Jurkat, Clone E6-1 (cell line): Measurements from ENCODE around the gene SPACA6.
"Not testable (repeated sequence)": the region's sequence is repeated elsewhere in the genome, so short reads cannot be mapped to it uniquely, and the experiment has no call there.

Experiments
- DNase-seq: peaks from one replicate; pipeline ENCODE4 v3.0.0-alpha.2; 2011; ENCODE audit warnings: low read depth, low spot score
- H3K4me3 ChIP-seq: 2 replicates; pipeline ENCODE4 v1.5.1; 2011; ENCODE audit warnings: mild to moderate bottlenecking, low read length, control low read depth, moderate library complexity

SPACA6 gene

DNA sequence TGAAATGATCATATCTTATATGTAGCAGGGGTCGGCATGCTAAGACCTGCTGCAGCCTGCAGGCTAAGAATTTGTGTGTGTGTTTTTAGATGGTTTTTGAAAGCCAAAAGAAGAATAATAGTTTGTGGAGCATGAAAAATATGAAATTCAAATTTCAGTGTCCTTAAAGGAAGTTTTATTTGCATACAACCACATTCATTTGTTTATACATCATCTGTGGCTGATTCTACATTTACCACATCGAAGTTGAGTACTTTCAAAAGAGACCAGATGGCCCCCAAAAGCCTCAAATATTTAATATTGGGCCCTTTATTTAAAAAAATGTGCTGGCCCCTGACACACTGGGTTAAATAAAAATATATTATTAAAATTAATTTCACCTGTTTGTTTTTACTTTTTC lies 29.4 kb downstream of the SPACA6 start:
- DNase-seq, result no peak
- no peak overlapping the region for H3K4me3 ChIP-seq

DNA sequence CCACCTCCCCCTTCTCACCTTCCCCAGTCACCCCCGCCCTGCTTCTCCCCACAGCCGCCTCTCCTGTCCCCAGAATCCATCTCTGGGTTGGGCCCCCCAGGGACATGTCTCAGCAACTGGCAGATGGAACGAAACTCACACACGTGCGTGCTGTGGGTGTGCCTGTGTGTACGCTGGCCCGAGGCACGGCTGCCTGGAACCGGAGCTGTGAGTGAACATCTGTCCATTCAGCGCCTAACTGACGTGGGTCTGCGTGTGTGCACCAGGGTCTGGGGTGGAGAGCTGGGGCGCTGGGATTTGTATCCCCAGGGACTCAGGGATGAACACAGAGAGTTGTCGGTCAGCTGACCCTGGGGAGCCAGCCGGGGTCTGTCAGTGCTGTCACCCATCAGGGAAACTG lies 31.4 kb downstream of the SPACA6 start:
- H3K4me3 ChIP-seq, result no peak overlapping the region
- no peak for DNase-seq

DNA sequence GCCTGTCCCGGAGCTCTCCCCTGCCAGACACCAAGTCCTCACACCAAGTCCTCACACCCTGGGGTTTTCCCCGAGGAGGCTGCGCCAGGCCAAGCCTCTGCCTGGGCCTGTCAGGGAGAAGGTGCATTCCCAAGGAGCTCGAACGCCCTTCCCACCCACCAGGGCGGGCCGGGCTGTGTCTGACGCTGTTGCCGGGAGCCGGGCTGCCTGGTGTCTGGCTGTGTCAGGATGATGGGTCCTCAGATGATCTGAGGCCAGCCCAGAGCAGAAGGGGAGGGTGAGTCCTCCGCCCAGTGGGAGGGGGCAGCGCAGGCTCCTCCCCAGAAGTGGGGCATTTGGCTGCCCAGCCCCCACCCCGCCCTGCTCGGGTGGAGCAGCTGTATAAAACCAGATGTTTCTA lies 32.9 kb downstream of the SPACA6 start:
- no peak for DNase-seq
- no peak overlapping the region for H3K4me3 ChIP-seq

DNA sequence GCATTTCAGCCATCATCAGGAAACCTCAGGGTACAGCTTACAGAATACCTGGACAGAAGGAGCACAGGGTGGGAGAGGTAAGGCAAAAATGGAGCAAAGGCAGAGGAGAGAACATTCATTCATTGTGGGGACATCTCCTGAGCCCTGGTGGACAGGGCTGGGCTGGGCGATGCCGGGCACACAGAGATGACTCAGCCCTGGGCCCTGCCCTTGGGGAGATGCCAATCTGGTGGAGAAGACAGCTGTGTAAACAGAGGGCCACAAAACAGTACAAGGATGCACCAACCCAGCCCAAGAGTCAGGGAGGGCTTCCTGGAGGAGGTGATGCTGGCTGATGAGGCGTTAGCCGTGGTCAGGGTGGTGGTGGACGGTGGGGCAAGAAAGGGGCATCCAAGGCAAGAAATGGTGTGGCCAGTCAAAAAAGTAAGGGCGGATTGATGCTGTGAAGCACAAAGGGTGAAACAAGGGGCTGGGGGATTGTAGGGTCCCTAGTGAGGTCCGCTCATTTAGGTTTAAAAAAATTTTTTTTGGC lies 34.3 kb downstream of the SPACA6 start:
- no peak for DNase-seq

DNA sequence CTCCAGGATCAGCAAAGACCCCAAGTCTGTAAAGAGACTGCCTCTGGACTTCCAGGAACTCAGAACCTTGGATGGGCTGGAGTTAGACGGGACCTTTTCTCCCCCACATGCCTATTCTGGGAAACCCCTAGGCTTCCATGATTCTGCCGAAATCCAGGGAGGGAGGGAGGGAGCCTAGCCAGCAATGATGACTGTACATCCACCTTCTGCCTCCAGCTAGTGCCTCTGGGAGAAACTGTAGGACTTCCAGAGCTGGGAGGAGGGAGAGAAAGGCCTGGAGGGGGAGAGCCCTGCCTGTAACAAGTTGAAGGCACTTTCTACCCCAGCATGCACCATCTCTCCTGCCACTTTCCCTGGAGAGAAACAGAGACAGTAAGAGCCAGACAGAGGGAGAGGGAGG lies 36.7 kb downstream of the SPACA6 start:
- no peak for DNase-seq
- H3K4me3 ChIP-seq, result no peak overlapping the region

More for the DNA sequence above, 34.3 kb downstream of the SPACA6 start:
- H3K4me3 ChIP-seq, result no peak overlapping the region

DNA sequence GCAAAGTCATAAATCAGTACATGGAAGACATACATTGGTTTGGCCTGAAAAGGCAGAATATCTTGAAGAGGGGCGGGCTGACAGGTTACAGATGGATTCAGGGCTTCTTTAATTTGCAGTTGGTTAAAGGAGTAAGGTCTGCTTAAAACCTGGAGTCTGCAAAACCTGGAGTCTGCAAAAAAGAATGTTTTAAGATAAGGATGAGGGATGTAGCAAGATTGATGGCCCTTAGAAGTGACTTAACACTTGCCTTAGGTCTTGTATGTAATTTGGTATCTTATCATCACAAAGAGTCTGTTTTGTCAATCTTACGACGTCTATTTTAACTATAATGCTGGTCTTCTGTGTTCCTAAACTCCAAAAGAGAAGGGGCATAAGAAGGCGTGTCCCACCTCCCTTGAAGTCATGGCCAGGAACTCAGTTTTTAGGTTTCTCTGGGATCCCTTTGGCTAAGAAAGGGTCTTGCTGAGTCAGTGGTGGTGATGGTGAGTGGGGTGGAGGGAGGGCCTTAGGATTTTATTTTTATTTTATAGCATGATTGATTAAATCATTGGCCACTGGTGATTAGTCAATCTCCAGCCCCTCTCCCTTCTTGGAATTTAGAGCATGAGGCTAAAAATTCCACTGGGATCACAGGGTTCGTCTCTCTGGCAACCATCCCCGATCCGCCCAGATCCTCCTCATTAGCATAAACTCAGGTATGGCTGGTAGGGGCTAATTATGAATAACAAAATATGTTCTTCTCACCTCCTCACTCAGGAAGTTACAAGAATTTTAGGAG lies 40.8 kb downstream of the SPACA6 start:
- no peak for DNase-seq

DNA sequence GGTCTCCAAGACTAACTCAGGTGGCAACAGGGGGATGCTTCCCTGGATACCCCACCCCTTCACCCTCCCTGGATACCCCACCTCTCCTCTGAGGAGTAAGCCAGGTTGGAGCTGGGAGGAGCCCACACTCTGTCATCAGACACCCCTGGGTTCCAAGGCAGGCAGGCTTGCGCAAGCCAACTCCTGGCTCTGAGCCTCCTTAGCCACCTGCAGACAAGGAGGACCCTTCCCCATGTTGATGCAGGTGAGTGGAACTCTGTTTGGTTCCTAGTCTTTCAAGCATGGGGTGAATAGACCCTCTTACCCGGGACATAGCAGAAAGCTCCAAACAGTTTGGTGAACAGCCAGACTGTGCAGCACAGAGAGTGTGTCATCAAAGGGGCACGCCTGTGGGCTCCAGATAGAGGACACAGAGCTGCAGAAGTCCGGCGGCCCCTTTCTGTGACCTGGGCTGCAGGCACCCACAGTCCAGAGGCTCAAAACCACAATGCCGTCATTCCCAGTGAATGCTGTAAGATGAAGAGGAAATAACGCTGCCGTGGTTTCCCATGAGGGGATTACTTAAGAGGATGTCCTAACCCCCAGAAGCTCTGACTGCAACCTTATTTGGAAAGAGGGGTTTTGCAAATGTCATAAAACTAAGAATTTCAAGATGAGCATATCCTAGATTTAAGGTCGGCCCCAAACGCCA lies 42.8 kb downstream of the SPACA6 start:
- DNase-seq, result no peak
- H3K4me3 ChIP-seq, result no peak overlapping the region

More for the DNA sequence above, 40.8 kb downstream of the SPACA6 start:
- H3K4me3 ChIP-seq, result no peak overlapping the region

DNA sequence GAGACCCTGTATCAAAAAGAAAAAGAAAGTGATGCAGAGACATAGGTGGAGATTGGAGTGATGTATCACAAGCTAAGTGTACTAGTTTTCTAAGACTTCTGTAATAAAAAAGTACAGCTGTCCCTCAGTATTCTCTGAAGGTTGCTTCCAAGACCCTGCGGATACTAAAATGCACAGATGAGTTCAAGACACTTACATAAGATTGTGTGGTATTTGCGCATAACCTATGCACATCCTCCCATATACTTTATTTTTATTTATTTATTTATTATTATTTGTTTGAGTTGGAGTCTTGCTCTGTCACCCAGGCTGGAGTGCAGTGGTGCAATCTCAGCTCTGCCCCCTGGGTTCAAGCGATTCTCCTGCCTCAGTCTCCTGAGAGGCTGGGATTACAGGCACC lies 44.3 kb downstream of the SPACA6 start:
- H3K4me3 ChIP-seq, result no peak overlapping the region
- no peak for DNase-seq

DNA sequence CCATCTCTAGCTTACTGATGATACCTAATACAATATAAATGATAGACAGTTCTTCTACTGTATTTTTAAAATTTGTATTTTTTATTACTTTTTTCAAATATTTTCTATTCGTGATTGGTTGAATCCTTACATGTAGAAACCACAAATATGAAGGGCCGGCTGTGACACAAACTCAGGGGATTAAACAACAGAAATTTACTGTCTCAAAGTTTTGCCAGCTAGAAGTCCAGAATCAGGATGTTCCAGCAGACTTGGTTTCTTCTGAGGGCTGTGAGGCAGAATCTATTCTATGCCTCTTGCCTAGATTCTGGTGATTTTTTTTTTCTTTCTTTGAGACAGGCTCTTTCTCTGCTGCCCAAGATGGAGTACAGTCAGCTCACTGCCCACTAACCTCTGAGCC lies 44.8 kb downstream of the SPACA6 start:
- DNase-seq, result no peak
- no peak overlapping the region for H3K4me3 ChIP-seq

DNA sequence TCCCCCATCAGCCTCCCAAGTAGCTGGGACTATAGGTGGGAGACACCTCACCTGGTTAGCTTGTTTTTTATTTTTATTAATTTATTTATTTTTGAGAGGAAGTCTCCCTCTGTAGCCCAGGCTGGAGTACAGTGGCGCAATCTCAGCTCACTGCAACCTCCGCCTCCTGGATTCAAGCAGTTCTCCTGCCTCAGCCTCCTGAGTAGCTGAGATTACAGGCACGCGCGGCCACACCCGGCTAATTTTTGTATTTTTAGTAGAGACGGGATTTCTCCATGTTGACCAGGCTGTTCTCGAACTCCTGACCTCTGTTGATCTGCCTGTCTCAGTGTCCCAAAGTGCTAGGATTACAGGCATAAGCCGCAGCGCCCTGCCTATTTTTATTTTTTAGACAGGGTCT lies 45.4 kb downstream of the SPACA6 start:
- H3K4me3 ChIP-seq, DNase-seq: not testable (repeated sequence)

DNA sequence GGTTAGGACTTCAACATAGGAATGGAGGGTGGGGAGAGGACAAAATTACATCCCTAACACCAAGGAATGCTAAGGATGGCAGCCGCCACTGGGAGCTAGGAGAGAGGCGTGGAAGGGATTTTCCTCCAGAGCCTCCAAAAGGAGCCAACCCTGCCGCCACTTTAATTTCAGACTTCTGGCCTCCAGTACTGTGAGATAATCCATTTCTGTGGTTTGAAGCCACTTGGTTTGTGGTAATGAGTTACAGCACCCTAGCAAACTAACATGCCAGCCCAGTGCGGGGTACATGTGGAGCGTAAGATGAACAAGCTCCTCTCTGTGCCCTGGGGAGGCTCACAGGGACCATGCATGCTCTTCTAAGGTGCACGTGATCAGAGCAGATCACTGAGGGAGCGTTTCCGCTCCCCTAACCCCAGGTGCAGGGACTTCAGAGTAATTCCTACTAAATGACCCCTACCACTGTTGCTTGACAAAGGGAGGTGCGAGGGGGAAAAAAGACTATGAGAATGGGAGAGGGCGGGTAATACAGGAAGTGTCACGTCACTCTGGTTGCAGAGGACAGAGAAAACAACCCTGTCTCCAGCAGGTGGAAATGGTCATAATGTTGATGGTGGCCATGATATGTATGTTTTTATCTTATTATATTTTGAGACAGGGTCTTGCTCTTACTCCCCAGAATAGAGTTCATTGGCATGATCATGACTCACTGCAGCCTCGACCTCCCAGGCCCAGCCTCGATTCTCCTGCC lies 46.5 kb downstream of the SPACA6 start:
- H3K4me3 ChIP-seq, result no peak overlapping the region
- no peak for DNase-seq

DNA sequence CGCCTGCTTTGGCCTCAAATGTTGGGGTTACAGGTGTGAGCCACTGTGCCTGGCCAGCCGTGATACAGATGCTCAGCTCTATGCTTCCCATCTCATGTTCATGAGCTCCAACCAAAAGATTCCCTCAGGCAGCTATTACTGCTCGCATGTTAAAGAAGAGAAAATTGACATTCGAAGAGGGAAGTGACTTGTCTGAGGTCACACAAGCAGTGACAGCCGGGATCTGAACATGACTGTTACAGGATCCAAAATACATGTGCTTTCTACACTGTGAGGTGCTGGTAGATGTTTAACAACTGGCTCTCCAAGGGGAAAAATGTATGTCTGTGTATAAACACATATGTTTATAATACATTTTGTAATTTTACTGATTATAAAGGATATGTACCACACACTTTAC lies 47.2 kb downstream of the SPACA6 start:
- no peak for DNase-seq
- H3K4me3 ChIP-seq, result no peak overlapping the region

DNA sequence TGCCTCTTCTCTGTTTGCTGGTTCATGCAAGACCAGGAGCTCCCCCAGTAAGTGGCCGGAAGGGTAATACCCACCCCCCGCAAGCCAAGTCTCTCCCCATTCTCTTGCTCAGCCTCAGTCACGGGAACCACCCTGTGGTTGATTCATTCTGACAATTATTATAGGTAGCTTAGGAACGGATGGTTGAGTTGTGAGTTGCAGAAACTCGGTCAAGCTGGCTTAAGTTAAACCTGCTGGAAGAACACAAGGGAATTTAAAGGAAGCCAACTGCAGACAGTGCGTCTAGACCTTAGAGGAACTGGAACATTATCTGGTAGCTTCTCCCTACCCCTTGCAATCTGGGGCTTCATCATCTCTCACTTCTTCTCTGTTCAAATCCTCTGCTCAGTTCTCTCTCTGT lies 49.7 kb downstream of the SPACA6 start:
- DNase-seq, result no peak
- H3K4me3 ChIP-seq, result no peak overlapping the region

DNA sequence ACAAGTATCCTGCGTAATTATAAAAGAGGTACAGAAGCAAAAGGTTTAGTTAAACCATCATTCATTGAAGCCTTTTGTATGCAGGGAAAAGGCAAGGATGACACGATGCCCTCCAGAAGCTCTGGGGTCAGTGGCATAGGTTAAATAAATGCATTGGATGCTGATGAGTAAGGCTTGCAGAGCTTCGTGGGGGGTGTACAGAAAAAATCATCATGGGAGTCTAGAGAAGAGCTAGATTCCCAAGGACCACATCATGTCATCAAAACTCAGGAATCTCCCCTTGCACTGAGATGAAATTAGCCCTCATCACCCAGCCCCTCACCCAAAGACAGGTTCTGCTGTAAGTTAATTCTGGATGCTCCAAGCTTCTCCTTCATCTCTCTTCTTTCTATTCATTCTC lies 50.3 kb downstream of the SPACA6 start:
- no peak for DNase-seq
- no peak overlapping the region for H3K4me3 ChIP-seq

DNA sequence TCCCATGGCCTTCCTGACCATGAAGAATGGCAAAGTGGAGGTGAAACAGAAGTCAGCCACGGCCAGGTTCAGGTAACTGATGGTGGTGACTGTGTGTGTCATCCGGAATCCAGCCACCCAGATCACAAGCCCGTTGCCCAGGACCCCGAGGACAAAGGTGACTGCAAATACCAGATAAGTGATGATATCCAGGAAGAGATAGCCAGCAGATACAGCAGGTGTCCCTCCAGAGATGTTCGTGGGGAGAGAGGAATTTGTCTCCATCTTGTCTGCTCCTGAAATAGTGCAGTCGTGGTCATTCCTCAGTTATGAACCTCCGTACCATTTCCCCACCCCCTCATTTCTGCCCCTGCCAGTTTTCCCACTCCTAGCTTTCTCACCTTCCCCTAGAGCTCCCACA lies 53.6 kb downstream of the SPACA6 start:
- no peak for DNase-seq
- H3K4me3 ChIP-seq, result no peak overlapping the region

DNA sequence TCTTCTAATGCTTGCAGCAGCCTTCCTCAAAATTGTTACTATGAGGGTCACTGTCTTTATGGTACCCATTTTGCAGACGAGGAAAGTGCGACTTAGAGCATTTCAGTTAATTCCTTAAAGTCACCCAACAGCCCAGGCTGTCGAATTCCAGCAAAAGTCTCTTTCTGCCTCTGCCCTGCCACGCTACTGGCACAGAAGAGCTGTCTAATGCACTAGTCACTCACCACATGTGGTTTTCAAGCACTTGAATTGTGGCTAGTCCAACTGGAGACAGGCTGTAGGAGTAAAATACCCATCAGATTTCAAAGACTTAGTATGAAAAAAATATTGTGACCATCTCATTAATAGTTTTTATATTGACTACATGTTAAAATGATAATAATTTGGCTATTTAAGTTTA lies 56.8 kb downstream of the SPACA6 start:
- no peak for DNase-seq

DNA sequence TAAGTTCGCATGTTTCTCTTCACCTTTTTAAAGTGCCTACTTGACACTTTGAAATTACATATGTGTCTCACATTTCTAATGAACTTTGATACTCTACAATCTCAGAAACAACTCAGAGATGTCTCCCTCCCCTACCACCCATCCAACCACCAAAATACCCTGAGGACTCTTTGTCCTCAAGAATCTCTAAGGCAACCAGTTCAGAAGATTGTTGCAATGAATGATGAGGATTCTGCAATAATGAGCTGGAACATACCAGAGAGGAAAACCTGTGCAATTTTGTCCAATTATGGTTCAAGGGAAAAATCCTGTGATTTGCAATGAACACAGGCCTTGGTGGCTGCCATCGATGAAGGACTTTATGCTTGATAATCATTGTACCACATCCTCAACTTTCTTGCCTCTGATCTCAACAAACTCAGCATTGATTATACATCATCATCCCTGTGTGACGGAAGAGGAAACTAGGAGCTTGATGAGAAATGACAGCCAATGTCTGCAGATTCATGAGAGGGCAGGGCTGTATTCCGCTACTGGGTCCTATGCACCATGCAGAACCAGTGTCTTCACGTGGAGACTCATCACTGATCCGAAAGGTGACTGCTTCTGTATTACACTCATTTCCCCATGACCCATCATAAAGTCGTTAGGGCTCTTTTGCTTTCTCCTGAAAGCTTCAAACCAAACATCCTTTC lies 57.4 kb downstream of the SPACA6 start:
- no peak overlapping the region for H3K4me3 ChIP-seq
- no peak for DNase-seq

More for the DNA sequence above, 56.8 kb downstream of the SPACA6 start:
- H3K4me3 ChIP-seq, result no peak overlapping the region

DNA sequence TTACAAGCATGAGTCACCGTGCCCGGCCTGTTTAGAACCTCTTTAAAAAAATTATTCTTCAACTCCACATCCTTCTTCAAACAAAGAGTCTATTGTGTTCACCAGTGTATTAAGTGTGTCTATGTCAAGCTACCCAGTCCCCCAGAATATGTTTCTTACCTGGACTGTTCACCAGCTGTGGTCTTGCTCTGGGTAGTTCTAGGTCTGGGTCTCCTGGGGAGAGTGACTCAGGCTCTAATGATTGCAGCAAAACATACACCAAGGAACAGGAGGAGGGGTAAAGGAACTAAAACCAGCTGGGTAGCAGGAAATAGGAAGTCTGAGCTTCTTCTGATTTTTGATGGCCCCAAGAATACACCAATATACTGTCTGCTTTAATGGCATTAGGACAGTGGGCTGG lies 58.5 kb downstream of the SPACA6 start, which contains the start of gene FPR1:
TSS of gene FPR1 (minus strand) at position 224 of the 400 bp plus-strand sequence. CDS start 4,884 bp downstream, outside the sequence.
- no peak for DNase-seq
- no peak within 1 kb of the TSS for H3K4me3 ChIP-seq

DNA sequence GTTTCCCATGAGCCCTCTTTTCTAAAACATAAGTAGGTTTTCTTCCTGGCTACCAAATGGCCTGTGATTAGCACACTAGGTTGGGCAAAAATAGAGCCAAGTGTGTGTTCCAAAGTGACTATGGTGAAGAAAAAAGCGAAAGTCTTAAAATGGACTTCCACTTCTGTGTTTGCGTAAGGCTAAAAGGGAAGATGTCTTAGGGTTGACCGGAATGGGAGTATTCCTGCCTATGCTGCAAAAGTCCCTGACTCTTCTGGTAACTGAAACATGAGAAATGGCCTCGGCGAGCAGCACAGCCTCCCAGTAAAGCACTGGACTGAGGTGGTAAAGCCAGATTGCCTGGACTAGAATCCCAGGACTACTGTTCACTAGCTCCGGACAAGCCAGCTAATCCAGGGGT lies 61.0 kb downstream of the SPACA6 start:
- no peak overlapping the region for H3K4me3 ChIP-seq
- DNase-seq, result no peak
